Calu3 (cell line): Measurements from ENCODE around the gene IFT20. TPM values are rescaled to one million over a fixed set of nuclear protein-coding genes. Genes with fewer than 3 reads are reported as not detected.

Source experiments
- BruUV-seq: library from RNA; stranded (reverse); fragments of 400-500 nt; replicated peaks from 2 replicates; lab custom pipeline; 2021; lab: Mats Ljungman, UMichigan
- CTCF ChIA-PET: fragments of 300-600 bp; sonication (Branson Sonifier 250); formaldehyde crosslinking; loops from one replicate; lab custom pipeline; 2022; ENCODE audit warnings: antibody characterized with exemption; lab: Charles Lee
- DNase-seq: peaks from one replicate; pipeline ENCODE4 v3.0.0; 2022
- H3K27ac Mint-ChIP-seq: one replicate; pipeline ENCODE4 v1.8.0; 2022; ENCODE audit warnings: mixed read lengths; ENCODE audit not compliant: unreplicated experiment
- H3K27me3 Mint-ChIP-seq: one replicate; pipeline ENCODE4 v1.8.0; 2022; ENCODE audit warnings: mixed read lengths; ENCODE audit not compliant: unreplicated experiment
- H3K36me3 Mint-ChIP-seq: one replicate; pipeline ENCODE4 v1.8.0; 2022; ENCODE audit warnings: mild to moderate bottlenecking, moderate library complexity, mixed read lengths; ENCODE audit not compliant: insufficient read depth, unreplicated experiment
- H3K4me1 Mint-ChIP-seq: one replicate; pipeline ENCODE4 v1.8.0; 2022; ENCODE audit warnings: mild to moderate bottlenecking, low read depth, mixed read lengths; ENCODE audit not compliant: unreplicated experiment
- H3K4me3 Mint-ChIP-seq: one replicate; pipeline ENCODE4 v1.8.0; 2022; ENCODE audit warnings: mild to moderate bottlenecking, low read depth, moderate library complexity, mixed read lengths; ENCODE audit not compliant: unreplicated experiment
- H3K9me3 Mint-ChIP-seq: one replicate; pipeline ENCODE4 v1.8.0; 2022; ENCODE audit warnings: low read depth, mixed read lengths; ENCODE audit not compliant: unreplicated experiment
- intact Hi-C: fragments of 100-400 bp; cut with micrococcal nuclease; formaldehyde crosslinking; loops from one replicate; pipeline ENCODE4 v1.10.0; 2022; ENCODE audit not compliant: unreplicated experiment
- total RNA-seq: library from RNA; stranded (reverse); gene quantifications from 2 replicates; pipeline ENCODE4 v1.2.3, GENCODE V29; 2022
- TF ChIP-seq, protein P1 (sequence below): fragments of 200-600 bp; IDR thresholded peaks from one replicate; pipeline ENCODE4 v1.8.0; 2022; ENCODE audit warnings: antibody characterized with exemption; ENCODE audit not compliant: unreplicated experiment

Gene IFT20
- total RNA-seq, 1 experiment from 2014 or later: 32.1 TPM

DNA sequence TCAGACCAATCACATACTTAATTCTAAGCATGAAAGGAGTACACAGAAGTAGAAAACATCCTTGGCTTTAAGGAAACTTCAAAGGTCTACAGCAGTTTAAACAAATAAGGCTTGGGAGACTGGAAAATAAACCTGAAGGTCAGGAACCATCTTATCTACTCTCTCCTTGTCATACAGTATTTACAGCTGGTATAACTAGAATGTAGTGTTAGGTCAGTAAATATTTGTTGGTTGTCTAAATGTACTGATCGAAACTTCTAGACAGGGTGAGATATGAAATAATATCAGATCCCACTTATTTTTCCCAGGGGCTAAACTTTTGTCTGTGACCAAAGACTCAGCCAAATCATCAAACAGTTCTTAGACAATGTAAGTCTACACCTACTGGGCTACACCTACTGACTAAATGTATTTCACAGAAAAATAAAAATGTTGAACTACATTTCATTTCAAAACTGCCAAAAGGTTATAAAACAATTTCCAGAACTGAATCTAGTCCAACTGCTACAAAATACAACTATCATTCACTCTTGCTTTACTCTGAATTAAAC lies 43.4 kb downstream of the IFT20 start:
- no peaks in the 10 kb centered on the region for H3K27me3 Mint-ChIP-seq

DNA sequence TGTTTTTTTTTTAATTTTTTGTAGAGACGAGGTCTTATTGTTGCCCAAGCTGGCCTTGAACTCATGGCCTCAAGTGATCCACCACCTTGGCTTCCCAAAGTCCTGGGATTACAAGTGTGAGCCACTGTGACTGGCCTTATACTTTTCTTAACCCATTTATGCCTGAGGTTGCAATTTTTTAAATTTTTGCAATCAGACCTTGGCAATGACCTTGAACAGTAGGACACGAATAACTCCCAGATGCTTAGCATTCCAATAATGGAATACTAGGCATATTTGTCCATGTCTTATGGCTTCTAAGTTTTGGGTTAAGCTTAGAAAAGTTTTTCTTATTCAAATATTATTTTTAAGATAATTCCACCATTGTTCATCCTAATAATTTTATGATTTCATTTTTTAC lies 44.6 kb downstream of the IFT20 start:
- BruUV-seq: no TSS peak
- intact Hi-C loops: no loop called here
- TF ChIP-seq, protein P1, sequence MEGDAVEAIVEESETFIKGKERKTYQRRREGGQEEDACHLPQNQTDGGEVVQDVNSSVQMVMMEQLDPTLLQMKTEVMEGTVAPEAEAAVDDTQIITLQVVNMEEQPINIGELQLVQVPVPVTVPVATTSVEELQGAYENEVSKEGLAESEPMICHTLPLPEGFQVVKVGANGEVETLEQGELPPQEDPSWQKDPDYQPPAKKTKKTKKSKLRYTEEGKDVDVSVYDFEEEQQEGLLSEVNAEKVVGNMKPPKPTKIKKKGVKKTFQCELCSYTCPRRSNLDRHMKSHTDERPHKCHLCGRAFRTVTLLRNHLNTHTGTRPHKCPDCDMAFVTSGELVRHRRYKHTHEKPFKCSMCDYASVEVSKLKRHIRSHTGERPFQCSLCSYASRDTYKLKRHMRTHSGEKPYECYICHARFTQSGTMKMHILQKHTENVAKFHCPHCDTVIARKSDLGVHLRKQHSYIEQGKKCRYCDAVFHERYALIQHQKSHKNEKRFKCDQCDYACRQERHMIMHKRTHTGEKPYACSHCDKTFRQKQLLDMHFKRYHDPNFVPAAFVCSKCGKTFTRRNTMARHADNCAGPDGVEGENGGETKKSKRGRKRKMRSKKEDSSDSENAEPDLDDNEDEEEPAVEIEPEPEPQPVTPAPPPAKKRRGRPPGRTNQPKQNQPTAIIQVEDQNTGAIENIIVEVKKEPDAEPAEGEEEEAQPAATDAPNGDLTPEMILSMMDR: no peak
- Mint-ChIP-seq H3K27ac (no peak overlapping the region), H3K27me3 (no peaks in the 10 kb centered on the region), H3K4me1 (no peaks in the 10 kb centered on the region), H3K9me3 (no peaks in the 10 kb centered on the region), H3K36me3 (no peaks in the 10 kb centered on the region), H3K4me3 (no peak overlapping the region)
- CTCF ChIA-PET: no interaction called here
- DNase-seq: no peak

More for the DNA sequence above, 43.4 kb downstream of the IFT20 start:
- Mint-ChIP-seq H3K4me1 (no peaks in the 10 kb centered on the region), H3K27ac (no peak overlapping the region), H3K9me3 (no peaks in the 10 kb centered on the region), H3K36me3 (no peaks in the 10 kb centered on the region), H3K4me3 (no peak overlapping the region)
- intact Hi-C loops: no loop called here
- no TSS peak for BruUV-seq
- no peak for DNase-seq
- CTCF ChIA-PET: no interaction called here
- TF ChIP-seq, protein P1: no peak

DNA sequence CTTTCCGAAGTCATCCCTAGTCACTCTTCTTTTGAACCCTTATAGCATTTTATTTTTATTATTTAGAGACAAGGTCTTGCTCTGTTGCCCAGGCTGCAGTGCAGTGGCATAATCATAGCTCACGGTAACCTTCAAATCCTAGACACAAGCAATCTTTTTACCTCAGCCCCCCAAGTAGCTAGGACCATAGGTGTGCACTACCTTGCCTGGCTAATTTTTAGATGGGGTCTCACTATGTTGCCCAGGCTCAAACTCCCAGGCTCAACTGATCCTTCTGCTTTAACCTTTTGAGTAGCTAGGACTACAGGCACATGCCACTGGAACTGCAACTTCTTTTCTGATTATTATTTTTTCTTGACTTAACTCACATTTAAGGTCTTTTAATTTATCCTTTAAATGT lies 49.3 kb downstream of the IFT20 start:
- TF ChIP-seq, protein P1: no peak
- BruUV-seq: no TSS peak

DNA sequence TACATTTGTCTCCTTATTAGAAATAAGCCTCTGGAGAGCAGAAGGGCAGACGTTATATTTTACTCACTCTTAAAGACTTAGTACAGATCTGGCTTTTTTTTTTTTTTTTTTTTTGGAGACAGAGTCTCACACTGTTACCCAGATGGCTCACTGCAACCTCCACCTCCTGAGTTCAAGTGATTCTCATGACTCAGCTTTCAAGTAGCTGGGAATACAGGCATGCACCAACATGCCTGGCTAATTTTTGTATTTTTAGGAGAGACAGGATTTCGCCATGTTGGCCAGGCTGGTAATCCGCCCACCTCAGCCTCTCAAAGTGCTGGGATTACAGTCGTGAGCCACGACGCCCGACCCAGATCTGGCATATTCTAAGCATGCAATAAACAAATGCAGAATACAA lies 52.7 kb downstream of the IFT20 start:
- intact Hi-C loops: no loop called here
- CTCF ChIA-PET: interaction anchor here (0.7 kb wide), 1 partner anchor 20 kb away, joined by 5 read pairs; no protein-coding TSS in a partner anchor
- Mint-ChIP-seq H3K27ac (no peak overlapping the region), H3K4me3 (no peak overlapping the region), H3K27me3 (no peaks in the 10 kb centered on the region), H3K36me3 (no peaks in the 10 kb centered on the region), H3K4me1 (no peaks in the 10 kb centered on the region), H3K9me3 (no peaks in the 10 kb centered on the region)
- TF ChIP-seq, protein P1: no peak
- no TSS peak for BruUV-seq
- no peak for DNase-seq

More for the DNA sequence above, 49.3 kb downstream of the IFT20 start:
- H3K36me3 Mint-ChIP-seq: no peaks in the 10 kb centered on the region
- no peaks in the 10 kb centered on the region for H3K27me3 Mint-ChIP-seq
- no peak overlapping the region for H3K4me3 Mint-ChIP-seq
- H3K9me3 Mint-ChIP-seq: no peaks in the 10 kb centered on the region
- no peaks in the 10 kb centered on the region for H3K4me1 Mint-ChIP-seq
- CTCF ChIA-PET: no interaction called here
- H3K27ac Mint-ChIP-seq: no peak overlapping the region
- intact Hi-C loops: no loop called here
- no peak for DNase-seq
